HepG2 (cell line): ENCODE results near the gene ABHD2. TPM values are rescaled to one million over a fixed set of nuclear protein-coding genes. Genes with fewer than 3 reads are reported as not detected.

ENCODE experiments used
- FOXJ3 ChIP-seq: sonication (generic); formaldehyde crosslinking; IDR thresholded peaks from 2 replicates; pipeline ENCODE4 v1.4.0; 2020; ENCODE audit warnings: missing genetic modification reagents, mild to moderate bottlenecking, borderline replicate concordance
- GABPA ChIP-seq, 2 experiments: IDR thresholded peaks; 2 replicates each; pipeline ENCODE4 v1.6.1; 2011 to 2016; ENCODE audit warnings: low read depth in 2 of 2, low read length in 1 of 2, missing biosample characterization in 1 of 2, missing genetic modification characterization in 1 of 2
- HNRNPUL1 ChIP-seq: fragments of 200-400 bp; formaldehyde crosslinking; IDR thresholded peaks from 2 replicates; pipeline ENCODE4 v1.6.1; 2017; ENCODE audit warnings: low read depth, mild to moderate bottlenecking, low read length, moderate library complexity
- ISX ChIP-seq: sonication (generic); formaldehyde crosslinking; conservative IDR thresholded peaks from 2 replicates; pipeline ENCODE4 v1.5.0; 2020; ENCODE audit warnings: missing genetic modification reagents
- LRRFIP1 ChIP-seq: sonication (generic); formaldehyde crosslinking; conservative IDR thresholded peaks from 2 replicates; pipeline ENCODE4 v1.4.0; 2020; ENCODE audit warnings: missing genetic modification reagents
- MAFK ChIP-seq, 2 experiments: IDR thresholded peaks in 1 of 2; conservative IDR thresholded peaks in 1 of 2; 2 replicates each; pipeline ENCODE4 v1.6.1; 2011; ENCODE audit warnings: improper control_type of control experiment in 2 of 2, low read length in 2 of 2
- MBD4 ChIP-seq: IDR thresholded peaks from 2 replicates; pipeline ENCODE4 v1.6.1; 2012; ENCODE audit warnings: low read length, inconsistent platforms, borderline replicate concordance
- PREB ChIP-seq: sonication (generic); formaldehyde crosslinking; IDR thresholded peaks from 2 replicates; pipeline ENCODE4 v1.4.0; 2020; ENCODE audit warnings: missing genetic modification reagents
- RBM22 ChIP-seq: fragments of 200-400 bp; formaldehyde crosslinking; optimal IDR thresholded peaks from 2 replicates; pipeline ENCODE3; 2017; ENCODE audit warnings: mild to moderate bottlenecking, low read length, moderate library complexity
- ZBTB40 ChIP-seq, 2 experiments: fragments of 450-650 bp in 1 of 2; sonication (generic) in 1 of 2; formaldehyde crosslinking in 1 of 2; IDR thresholded peaks; 2 replicates each; pipeline versions ENCODE4 v1.6.1 to v1.8.0; 2016 to 2022; ENCODE audit warnings: antibody characterized with exemption in 1 of 2, mild to moderate bottlenecking in 1 of 2, missing genetic modification reagents in 1 of 2
- ZNF101 ChIP-seq: sonication (generic); formaldehyde crosslinking; IDR thresholded peaks from 2 replicates; pipeline ENCODE4 v1.4.0; 2020; ENCODE audit warnings: mild to moderate bottlenecking, low read depth, missing genetic modification reagents, borderline replicate concordance
- ZNF12 ChIP-seq: sonication (generic); formaldehyde crosslinking; IDR thresholded peaks from 2 replicates; pipeline ENCODE4 v1.5.0; 2020; ENCODE audit warnings: missing genetic modification reagents
- ZNF253 ChIP-seq: sonication (generic); formaldehyde crosslinking; IDR thresholded peaks from 2 replicates; pipeline ENCODE4 v1.8.0; 2022; ENCODE audit warnings: mild to moderate bottlenecking, missing genetic modification reagents, borderline replicate concordance
- ZSCAN20 ChIP-seq: sonication (generic); formaldehyde crosslinking; IDR thresholded peaks from 2 replicates; pipeline ENCODE4 v1.4.0; 2020; ENCODE audit warnings: missing genetic modification reagents, mild to moderate bottlenecking, borderline replicate concordance
- polyA plus RNA-seq, 8 experiments: library from polyadenylated mRNA; depleted of rRNA in 3 of 8; stranded (reverse) in 7 of 8; unstranded in 1 of 8; fragments of >200 nt; fragmentation: Illumina TruSeq in 4 of 8; extraction: Trizol in 4 of 8; gene quantifications; 2 replicates each; pipeline versions ENCODE4 v1.2.1 to v1.2.3, GENCODE V29; 2011 to 2016; ENCODE audit warnings: low read depth in 4 of 8, missing spikeins in 1 of 8, mixed read lengths in 1 of 8; ENCODE audit not compliant: insufficient read depth in 1 of 8
- total RNA-seq, 5 experiments: library from RNA; depleted of rRNA; stranded (reverse); fragments of >200 nt; fragmentation: Illumina TruSeq; extraction: Trizol; gene quantifications; 2 replicates each; pipeline ENCODE4 v1.2.3, GENCODE V29; 2016; ENCODE audit warnings: low read depth in 1 of 5

The ABHD2 gene
- total and polyA plus RNA-seq, 2 of the 13 experiments (the other 11 are each of a cell fraction or from before 2014, with no cell fraction given) = 14.8 to 22.4 TPM

- TF ChIP-seq PREB (CRISPR knock-in tag) = no peak
- no peak for TF ChIP-seq MBD4
- TF ChIP-seq GABPA (IDR thresholded peaks at IDR 0.05; ENCODE audit: low read depth, low read length) = peak; percentile 90
- peak; percentile 98 for TF ChIP-seq GABPA (CRISPR knock-in tag; IDR thresholded peaks at IDR 0.05; ENCODE audit: low read depth)
- no peak for TF ChIP-seq MAFK (conservative IDR thresholded peaks at IDR 0.05 in 1 of 2, IDR thresholded peaks at IDR 0.05 in 1 of 2; ENCODE audit: low read length in 2 of 2)
- no peak for TF ChIP-seq HNRNPUL1
- TF ChIP-seq ZSCAN20 (CRISPR knock-in tag) = no peak
- no peak for TF ChIP-seq ZNF101 (CRISPR knock-in tag)
- no peak for TF ChIP-seq LRRFIP1 (CRISPR knock-in tag)
- peak; percentile 76 for TF ChIP-seq ZBTB40 (IDR thresholded peaks at IDR 0.05)
- TF ChIP-seq ZBTB40 (CRISPR knock-in tag; IDR thresholded peaks at IDR 0.05) = 0 out of 2 replicates have a peak, but pooled peaks have one; percentile 8
- no peak for TF ChIP-seq RBM22
- peak; percentile 57; the same call in 1 of the 2 replicates for TF ChIP-seq ISX (CRISPR knock-in tag)
- no peak for TF ChIP-seq ZNF253
- no peak for TF ChIP-seq FOXJ3 (CRISPR knock-in tag)
- TF ChIP-seq ZNF12 (CRISPR knock-in tag) = no peak
These were observed 155.7 kb downstream of the ABHD2 start, which contains the start of gene FANCI (continued) for GRCh38 chr15:89243691-89244573.
